ENCODE results near the gene ABI2. TPM values are rescaled to one million over a fixed set of nuclear protein-coding genes. Genes with fewer than 3 reads are reported as not detected.

The ABI2 gene
- total RNA-seq, 4 donors from 2014 or later: 9.8 to 69.6 (median 17.8) TPM

DNA sequence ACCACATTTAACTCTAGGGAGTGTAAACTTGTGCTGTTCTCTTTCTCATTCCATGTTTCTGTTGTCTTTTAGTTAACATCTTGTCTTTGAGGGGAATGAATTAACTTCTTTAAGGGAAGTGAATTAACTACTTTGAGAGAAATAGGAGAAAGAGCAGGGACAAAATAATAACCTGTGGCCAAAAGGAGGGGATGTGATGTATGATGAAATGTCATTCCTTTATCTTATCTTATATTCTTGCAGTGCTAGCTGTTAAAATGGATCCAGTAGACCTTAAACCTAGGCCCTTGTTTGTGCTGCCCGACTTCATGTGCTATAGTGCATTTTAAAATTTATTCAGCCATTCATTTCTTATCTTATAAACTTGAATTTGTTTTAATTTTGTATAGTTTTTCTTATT lies 18.4 kb downstream of the ABI2 start:
- WGBS, 2 donors (ENCODE audit: low coverage in 1 of 2): 95 to 100% methylated on average over 1 of the region's 1 CpG
- Histone ChIP-seq H3K4me3 (no peak overlapping the region), H3K27ac (no peak overlapping the region), H3K9me3 (no peaks in the 10 kb centered on the region), H3K27me3 (no peaks in the 10 kb centered on the region), H3K36me3 (no peaks in the 10 kb centered on the region), H3K4me1 (peaks cover 0 to 7% (median under 1%) of the 10 kb centered on the region in 4 donors)
- intact Hi-C loops (cut with DNase I; ENCODE audit: low total_unique reads): no loop called here
- in situ Hi-C loops (cut with MboI; ENCODE audit: low pct_ligation_motif_present in 1 of 4, low pct_unique_long_range_greater_than_20kb in 1 of 4, low sequenced_read_pairs in 3 of 4): no loop called here
- TF ChIP-seq EP300 (IDR thresholded peaks at IDR 0.05; ENCODE audit: low read depth) (no peak), POLR2AphosphoS5 (IDR thresholded peaks at IDR 0.05) (no peak), POLR2A (IDR thresholded peaks at IDR 0.05) (no peak)
- TF ChIP-seq, protein P1, sequence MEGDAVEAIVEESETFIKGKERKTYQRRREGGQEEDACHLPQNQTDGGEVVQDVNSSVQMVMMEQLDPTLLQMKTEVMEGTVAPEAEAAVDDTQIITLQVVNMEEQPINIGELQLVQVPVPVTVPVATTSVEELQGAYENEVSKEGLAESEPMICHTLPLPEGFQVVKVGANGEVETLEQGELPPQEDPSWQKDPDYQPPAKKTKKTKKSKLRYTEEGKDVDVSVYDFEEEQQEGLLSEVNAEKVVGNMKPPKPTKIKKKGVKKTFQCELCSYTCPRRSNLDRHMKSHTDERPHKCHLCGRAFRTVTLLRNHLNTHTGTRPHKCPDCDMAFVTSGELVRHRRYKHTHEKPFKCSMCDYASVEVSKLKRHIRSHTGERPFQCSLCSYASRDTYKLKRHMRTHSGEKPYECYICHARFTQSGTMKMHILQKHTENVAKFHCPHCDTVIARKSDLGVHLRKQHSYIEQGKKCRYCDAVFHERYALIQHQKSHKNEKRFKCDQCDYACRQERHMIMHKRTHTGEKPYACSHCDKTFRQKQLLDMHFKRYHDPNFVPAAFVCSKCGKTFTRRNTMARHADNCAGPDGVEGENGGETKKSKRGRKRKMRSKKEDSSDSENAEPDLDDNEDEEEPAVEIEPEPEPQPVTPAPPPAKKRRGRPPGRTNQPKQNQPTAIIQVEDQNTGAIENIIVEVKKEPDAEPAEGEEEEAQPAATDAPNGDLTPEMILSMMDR (IDR thresholded peaks at IDR 0.05): no peak
- no peak for DNase-seq

GRCh38 chr2:203347375-203347774 lies 19.2 kb downstream of the ABI2 start:
- no peak for DNase-seq
- peaks cover 0 to 7% (median 0%) of the 10 kb centered on the region in 4 donors for H3K4me1 ChIP-seq
- TF ChIP-seq, protein P1 (IDR thresholded peaks at IDR 0.05): no peak
- TF ChIP-seq POLR2A (IDR thresholded peaks at IDR 0.05) (no peak), EP300 (IDR thresholded peaks at IDR 0.05; ENCODE audit: low read depth) (no peak), POLR2AphosphoS5 (IDR thresholded peaks at IDR 0.05) (no peak)
- intact Hi-C loops (cut with DNase I; ENCODE audit: low total_unique reads) (no loop called here), in situ Hi-C loops (cut with MboI; ENCODE audit: low pct_ligation_motif_present in 1 of 4, low pct_unique_long_range_greater_than_20kb in 1 of 4, low sequenced_read_pairs in 3 of 4) (no loop called here)
- no peaks in the 10 kb centered on the region for H3K9me3 ChIP-seq
- no peak overlapping the region for H3K27ac ChIP-seq
- H3K4me3 ChIP-seq: no peak overlapping the region
- 69 to 75% methylated on average over 4 of the region's 4 CpGs for WGBS, 2 donors (ENCODE audit: low coverage in 1 of 2)
- H3K27me3 ChIP-seq: no peaks in the 10 kb centered on the region
- H3K36me3 ChIP-seq: no peaks in the 10 kb centered on the region

DNA sequence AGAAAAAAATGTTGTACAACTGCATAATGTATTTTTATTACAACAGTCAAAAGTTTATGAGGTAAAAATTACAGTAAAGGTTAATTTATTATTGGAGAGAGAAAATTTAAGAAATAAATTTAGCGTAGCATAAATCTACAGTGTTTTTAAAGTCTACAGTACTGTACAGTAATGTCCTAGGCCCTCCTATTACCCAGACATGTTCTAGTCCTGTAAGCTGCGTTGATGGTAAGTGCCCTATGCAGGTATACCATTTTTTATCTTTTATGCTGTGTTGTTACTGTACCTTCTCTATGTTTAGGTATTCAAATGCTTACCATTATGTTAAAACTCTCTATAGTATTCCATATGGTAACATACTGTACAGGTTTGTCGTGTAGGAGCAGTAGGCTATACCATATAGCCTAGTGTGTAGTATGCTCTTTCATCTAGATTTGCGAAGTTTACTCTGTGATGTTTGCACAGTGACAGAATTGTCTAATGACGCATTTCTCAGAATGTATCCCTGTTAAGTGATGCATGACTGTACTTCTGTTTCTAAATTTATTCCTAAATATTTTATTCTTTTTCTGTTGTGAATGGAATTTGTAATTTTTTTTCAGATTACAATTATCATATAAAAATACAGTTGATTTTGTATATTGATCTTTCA lies 24.5 kb downstream of the ABI2 start:
- intact Hi-C loops (cut with DNase I; ENCODE audit: low total_unique reads) (no loop called here), in situ Hi-C loops (cut with MboI; ENCODE audit: low pct_ligation_motif_present in 1 of 4, low pct_unique_long_range_greater_than_20kb in 1 of 4, low sequenced_read_pairs in 3 of 4) (no loop called here)
- Histone ChIP-seq H3K4me3 (no peak overlapping the region), H3K4me1 (no peaks in the 10 kb centered on the region), H3K36me3 (no peaks in the 10 kb centered on the region), H3K9me3 (no peaks in the 10 kb centered on the region), H3K27ac (no peak overlapping the region), H3K27me3 (no peaks in the 10 kb centered on the region)
- TF ChIP-seq POLR2A (IDR thresholded peaks at IDR 0.05) (no peak), POLR2AphosphoS5 (IDR thresholded peaks at IDR 0.05) (no peak), EP300 (IDR thresholded peaks at IDR 0.05; ENCODE audit: low read depth) (no peak)
- TF ChIP-seq, protein P1 (IDR thresholded peaks at IDR 0.05): no peak
- WGBS, 2 donors (ENCODE audit: low coverage in 1 of 2): 81% methylated on average over 5 of the region's 5 CpGs
- no peak for DNase-seq

DNA sequence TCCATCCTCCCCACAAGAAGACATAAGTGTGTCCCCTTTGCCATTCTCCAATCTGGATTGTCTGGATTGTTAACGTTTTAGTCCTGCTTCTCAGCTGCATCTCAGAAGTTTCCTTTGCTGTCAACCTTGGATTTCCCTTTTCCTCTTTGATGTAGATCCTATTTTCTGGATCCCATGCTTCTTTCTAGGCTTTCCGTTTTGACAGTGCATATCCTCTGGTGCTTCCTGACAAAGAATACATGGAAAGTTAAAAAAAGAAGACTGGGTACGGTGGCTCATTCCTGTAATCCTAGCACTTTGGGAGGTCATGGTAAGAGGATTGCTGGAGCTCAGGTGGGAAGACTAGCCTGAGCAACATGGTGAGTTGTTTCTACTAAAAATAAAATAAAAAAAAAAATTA lies 26.8 kb downstream of the ABI2 start:
- Histone ChIP-seq H3K36me3 (no peaks in the 10 kb centered on the region), H3K9me3 (no peaks in the 10 kb centered on the region), H3K4me3 (no peak overlapping the region), H3K27ac (no peak overlapping the region), H3K4me1 (no peaks in the 10 kb centered on the region), H3K27me3 (no peaks in the 10 kb centered on the region)
- DNase-seq: no peak
- WGBS, 2 donors (ENCODE audit: low coverage in 1 of 2): 80% methylated on average over 1 to 3 of the region's 3 CpGs
- in situ Hi-C loops (cut with MboI; ENCODE audit: low pct_ligation_motif_present in 1 of 4, low pct_unique_long_range_greater_than_20kb in 1 of 4, low sequenced_read_pairs in 3 of 4): no loop called here
- TF ChIP-seq POLR2A (IDR thresholded peaks at IDR 0.05): no peak
- no peak for TF ChIP-seq POLR2AphosphoS5 (IDR thresholded peaks at IDR 0.05)
- no peak for TF ChIP-seq EP300 (IDR thresholded peaks at IDR 0.05; ENCODE audit: low read depth)
- TF ChIP-seq, protein P1 (IDR thresholded peaks at IDR 0.05): no peak
- intact Hi-C loops (cut with DNase I; ENCODE audit: low total_unique reads): no loop called here

Measured in transverse colon (tissue), 4 donors.